ENCODE results near the gene HS6ST3. TPM values are rescaled to one million over a fixed set of nuclear protein-coding genes. Genes with fewer than 3 reads are reported as not detected.

Gene HS6ST3
- total RNA-seq, 1 experiment from 2014 or later: 1.2 TPM

DNA sequence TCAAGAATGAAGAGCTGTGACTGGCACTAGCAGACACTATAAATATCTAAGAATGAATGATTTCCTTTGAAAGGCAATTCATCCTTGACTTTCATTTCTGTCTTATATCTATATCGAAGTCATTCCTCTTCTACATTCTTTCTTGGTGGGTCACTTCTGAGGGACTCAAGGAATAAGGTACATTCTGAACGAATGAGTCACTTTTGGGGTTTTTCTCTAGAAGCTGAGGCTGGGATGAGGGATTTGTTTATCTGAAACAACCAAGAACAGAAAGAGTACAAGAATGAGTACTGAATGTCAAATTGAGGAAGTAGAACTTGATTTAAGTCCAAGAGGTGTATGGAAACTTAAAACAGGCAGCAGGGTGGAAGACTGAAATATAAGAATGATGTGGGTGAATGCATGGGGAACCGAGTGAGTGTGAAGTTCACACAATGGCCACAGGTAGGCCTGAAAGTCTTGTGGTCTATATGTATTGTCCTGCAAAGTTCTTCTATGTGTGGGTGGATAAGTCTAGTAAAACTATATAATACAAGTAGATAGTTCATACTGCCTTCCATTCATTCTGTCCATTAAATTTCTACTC lies 560.5 kb downstream of the HS6ST3 start:
- H3K36me3 Mint-ChIP-seq: no peaks in the 10 kb centered on the region

DNA sequence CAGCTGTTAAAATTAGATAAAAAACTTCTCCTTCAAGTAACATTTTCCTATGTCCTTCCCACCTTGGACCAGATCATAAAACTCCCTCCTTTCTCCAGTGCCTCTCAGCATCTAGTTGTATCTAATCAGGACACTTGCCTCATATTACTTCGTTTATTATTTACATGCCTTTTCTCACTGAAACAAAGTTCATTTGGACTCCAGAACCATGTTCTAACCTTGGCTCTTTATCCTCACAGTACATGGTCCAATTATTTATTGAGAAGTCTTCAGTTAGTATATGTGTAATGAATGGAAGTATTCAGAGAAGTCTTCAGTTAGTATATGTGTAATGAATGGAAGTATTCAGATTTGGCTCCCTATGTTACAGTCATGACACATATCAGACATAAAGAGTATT lies 561.7 kb downstream of the HS6ST3 start:
- ChIA-PET POLR2A (no interaction called here), CTCF (no interaction called here)
- no peak overlapping the region for H3K4me3 Mint-ChIP-seq
- no peaks in the 10 kb centered on the region for H3K9me3 Mint-ChIP-seq
- no peaks in the 10 kb centered on the region for H3K27me3 Mint-ChIP-seq (ENCODE audit: low read depth)
- no peaks in the 10 kb centered on the region for H3K36me3 Mint-ChIP-seq
- ATAC-seq (no peak), DNase-seq (ENCODE audit: low spot score) (no peak)
- TF ChIP-seq ZNF219 (CRISPR knock-in tag; IDR thresholded peaks at IDR 0.05; ENCODE audit: borderline replicate concordance) (no peak), JAZF1 (CRISPR knock-in tag; IDR thresholded peaks at IDR 0.05) (no peak), EMX1 (CRISPR knock-in tag; IDR thresholded peaks at IDR 0.05) (no peak), ZNF671 (CRISPR knock-in tag; IDR thresholded peaks at IDR 0.05) (no peak), GTF2I (CRISPR knock-in tag; conservative IDR thresholded peaks at IDR 0.05) (no peak), ZNF138 (CRISPR knock-in tag; conservative IDR thresholded peaks at IDR 0.05) (no peak), ZBTB21 (CRISPR knock-in tag; IDR thresholded peaks at IDR 0.05; ENCODE audit: borderline replicate concordance) (no peak), SMAD4 (CRISPR knock-in tag; IDR thresholded peaks at IDR 0.05) (no peak)
- TF ChIP-seq, protein P1, sequence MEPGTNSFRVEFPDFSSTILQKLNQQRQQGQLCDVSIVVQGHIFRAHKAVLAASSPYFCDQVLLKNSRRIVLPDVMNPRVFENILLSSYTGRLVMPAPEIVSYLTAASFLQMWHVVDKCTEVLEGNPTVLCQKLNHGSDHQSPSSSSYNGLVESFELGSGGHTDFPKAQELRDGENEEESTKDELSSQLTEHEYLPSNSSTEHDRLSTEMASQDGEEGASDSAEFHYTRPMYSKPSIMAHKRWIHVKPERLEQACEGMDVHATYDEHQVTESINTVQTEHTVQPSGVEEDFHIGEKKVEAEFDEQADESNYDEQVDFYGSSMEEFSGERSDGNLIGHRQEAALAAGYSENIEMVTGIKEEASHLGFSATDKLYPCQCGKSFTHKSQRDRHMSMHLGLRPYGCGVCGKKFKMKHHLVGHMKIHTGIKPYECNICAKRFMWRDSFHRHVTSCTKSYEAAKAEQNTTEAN (CRISPR knock-in tag; IDR thresholded peaks at IDR 0.05): no peak
- TF ChIP-seq, protein P2, sequence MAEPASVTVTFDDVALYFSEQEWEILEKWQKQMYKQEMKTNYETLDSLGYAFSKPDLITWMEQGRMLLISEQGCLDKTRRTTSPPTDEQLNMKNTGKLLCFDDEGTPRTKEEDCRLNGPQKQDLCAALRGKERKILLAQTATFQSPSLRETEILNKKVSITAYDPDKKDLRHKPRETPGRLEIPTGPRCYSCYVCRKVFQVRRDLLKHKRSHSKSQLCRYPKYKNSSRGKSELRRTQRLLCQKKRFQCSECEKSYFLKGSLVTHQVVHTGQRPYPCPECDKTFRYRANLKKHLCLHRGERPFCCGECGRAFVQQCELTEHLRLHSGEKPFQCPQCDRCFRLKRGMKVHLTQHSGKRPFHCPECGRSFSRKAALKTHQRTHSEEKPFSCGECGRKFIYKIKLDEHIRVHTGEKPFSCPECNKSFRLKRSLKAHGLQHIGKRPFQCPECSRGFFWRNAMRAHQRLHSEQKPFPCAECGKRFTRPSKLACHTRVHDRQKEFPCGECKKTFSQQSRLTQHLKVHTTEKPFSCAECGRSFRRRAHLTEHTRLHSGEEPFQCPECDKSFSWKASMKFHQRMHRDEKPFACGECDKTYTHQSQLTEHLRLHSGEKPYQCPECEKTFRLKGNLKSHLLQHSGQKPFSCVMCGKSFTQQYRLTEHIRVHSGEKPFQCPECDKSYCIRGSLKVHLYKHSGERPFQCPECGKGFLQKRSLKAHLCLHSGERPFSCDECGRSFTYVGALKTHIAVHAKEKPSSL (CRISPR knock-in tag; conservative IDR thresholded peaks at IDR 0.05): no peak
- TF ChIP-seq, protein P3, sequence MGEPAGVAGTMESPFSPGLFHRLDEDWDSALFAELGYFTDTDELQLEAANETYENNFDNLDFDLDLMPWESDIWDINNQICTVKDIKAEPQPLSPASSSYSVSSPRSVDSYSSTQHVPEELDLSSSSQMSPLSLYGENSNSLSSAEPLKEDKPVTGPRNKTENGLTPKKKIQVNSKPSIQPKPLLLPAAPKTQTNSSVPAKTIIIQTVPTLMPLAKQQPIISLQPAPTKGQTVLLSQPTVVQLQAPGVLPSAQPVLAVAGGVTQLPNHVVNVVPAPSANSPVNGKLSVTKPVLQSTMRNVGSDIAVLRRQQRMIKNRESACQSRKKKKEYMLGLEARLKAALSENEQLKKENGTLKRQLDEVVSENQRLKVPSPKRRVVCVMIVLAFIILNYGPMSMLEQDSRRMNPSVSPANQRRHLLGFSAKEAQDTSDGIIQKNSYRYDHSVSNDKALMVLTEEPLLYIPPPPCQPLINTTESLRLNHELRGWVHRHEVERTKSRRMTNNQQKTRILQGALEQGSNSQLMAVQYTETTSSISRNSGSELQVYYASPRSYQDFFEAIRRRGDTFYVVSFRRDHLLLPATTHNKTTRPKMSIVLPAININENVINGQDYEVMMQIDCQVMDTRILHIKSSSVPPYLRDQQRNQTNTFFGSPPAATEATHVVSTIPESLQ (CRISPR knock-in tag; IDR thresholded peaks at IDR 0.05): no peak
- H3K27ac Mint-ChIP-seq: no peak overlapping the region
- no peaks in the 10 kb centered on the region for H3K4me1 Mint-ChIP-seq

More for the DNA sequence above, 560.5 kb downstream of the HS6ST3 start:
- ChIA-PET POLR2A (interaction anchor here (0.6 kb wide), 1 partner anchor 328 kb away, joined by 4 read pairs; no protein-coding TSS in a partner anchor), CTCF (no interaction called here)
- Mint-ChIP-seq H3K9me3 (no peaks in the 10 kb centered on the region), H3K4me3 (no peak overlapping the region), H3K27me3 (ENCODE audit: low read depth) (no peaks in the 10 kb centered on the region), H3K4me1 (no peaks in the 10 kb centered on the region), H3K27ac (no peak overlapping the region)
- DNase-seq (ENCODE audit: low spot score): no peak
- TF ChIP-seq, protein P4, sequence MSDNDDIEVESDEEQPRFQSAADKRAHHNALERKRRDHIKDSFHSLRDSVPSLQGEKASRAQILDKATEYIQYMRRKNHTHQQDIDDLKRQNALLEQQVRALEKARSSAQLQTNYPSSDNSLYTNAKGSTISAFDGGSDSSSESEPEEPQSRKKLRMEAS (CRISPR knock-in tag; IDR thresholded peaks at IDR 0.05): no peak
- TF ChIP-seq ZNF121 (CRISPR knock-in tag; IDR thresholded peaks at IDR 0.05) (no peak), ZNF396 (CRISPR knock-in tag; IDR thresholded peaks at IDR 0.05; ENCODE audit: borderline replicate concordance) (no peak), ZNF416 (CRISPR knock-in tag; IDR thresholded peaks at IDR 0.05) (no peak), ZNF138 (CRISPR knock-in tag; conservative IDR thresholded peaks at IDR 0.05) (no peak), JAZF1 (CRISPR knock-in tag; IDR thresholded peaks at IDR 0.05) (no peak), CREM (CRISPR knock-in tag; IDR thresholded peaks at IDR 0.05) (no peak)
- TF ChIP-seq, protein P5, sequence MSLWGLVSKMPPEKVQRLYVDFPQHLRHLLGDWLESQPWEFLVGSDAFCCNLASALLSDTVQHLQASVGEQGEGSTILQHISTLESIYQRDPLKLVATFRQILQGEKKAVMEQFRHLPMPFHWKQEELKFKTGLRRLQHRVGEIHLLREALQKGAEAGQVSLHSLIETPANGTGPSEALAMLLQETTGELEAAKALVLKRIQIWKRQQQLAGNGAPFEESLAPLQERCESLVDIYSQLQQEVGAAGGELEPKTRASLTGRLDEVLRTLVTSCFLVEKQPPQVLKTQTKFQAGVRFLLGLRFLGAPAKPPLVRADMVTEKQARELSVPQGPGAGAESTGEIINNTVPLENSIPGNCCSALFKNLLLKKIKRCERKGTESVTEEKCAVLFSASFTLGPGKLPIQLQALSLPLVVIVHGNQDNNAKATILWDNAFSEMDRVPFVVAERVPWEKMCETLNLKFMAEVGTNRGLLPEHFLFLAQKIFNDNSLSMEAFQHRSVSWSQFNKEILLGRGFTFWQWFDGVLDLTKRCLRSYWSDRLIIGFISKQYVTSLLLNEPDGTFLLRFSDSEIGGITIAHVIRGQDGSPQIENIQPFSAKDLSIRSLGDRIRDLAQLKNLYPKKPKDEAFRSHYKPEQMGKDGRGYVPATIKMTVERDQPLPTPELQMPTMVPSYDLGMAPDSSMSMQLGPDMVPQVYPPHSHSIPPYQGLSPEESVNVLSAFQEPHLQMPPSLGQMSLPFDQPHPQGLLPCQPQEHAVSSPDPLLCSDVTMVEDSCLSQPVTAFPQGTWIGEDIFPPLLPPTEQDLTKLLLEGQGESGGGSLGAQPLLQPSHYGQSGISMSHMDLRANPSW (CRISPR knock-in tag; conservative IDR thresholded peaks at IDR 0.05; ENCODE audit: low read depth): no peak
- TF ChIP-seq, protein P6, sequence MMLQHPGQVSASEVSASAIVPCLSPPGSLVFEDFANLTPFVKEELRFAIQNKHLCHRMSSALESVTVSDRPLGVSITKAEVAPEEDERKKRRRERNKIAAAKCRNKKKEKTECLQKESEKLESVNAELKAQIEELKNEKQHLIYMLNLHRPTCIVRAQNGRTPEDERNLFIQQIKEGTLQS (CRISPR knock-in tag; conservative IDR thresholded peaks at IDR 0.05): no peak
- no peak for ATAC-seq

Measured in WTC11 (cell line).